Measurements from ENCODE around the gene FBXL12. TPM values are rescaled to one million over a fixed set of nuclear protein-coding genes. Genes with fewer than 3 reads are reported as not detected.

FBXL12 gene
- total RNA-seq = 17.1 TPM

GRCh38 chr19:9818734-9819595, at the start of gene FBXL12:
Gene FBXL12 (minus strand): TSS chr19:9819079. CDS start chr19:9818813, 266 bp downstream.
- H3K27me3 ChIP-seq (ENCODE audit: insufficient read depth, low read length) = no peaks in the 10 kb centered on the region
- H3K4me3 ChIP-seq (ENCODE audit: low read length) = peak within 1 kb of the TSS; percentile 97
- H3K4me1 ChIP-seq (ENCODE audit: insufficient read depth, low read length) = peaks cover 21% of the 10 kb centered on the region
- H3K9me3 ChIP-seq (ENCODE audit: low read depth, low read length) = no peaks in the 10 kb centered on the region

GRCh38 chr19:9865732-9866501, 47.0 kb upstream of the FBXL12 start:
- no peak overlapping the region for H3K4me3 ChIP-seq (ENCODE audit: low read length)
- H3K9me3 ChIP-seq (ENCODE audit: low read depth, low read length) = no peaks in the 10 kb centered on the region
- H3K4me1 ChIP-seq (ENCODE audit: insufficient read depth, low read length) = peaks cover 25% of the 10 kb centered on the region
- no peaks in the 10 kb centered on the region for H3K27me3 ChIP-seq (ENCODE audit: insufficient read depth, low read length)

GRCh38 chr19:9863759-9864158, 44.9 kb upstream of the FBXL12 start:
- no peaks in the 10 kb centered on the region for H3K9me3 ChIP-seq (ENCODE audit: low read depth, low read length)
- peaks cover 30% of the 10 kb centered on the region for H3K4me1 ChIP-seq (ENCODE audit: insufficient read depth, low read length)
- H3K4me3 ChIP-seq (ENCODE audit: low read length) = no peak overlapping the region
- H3K27me3 ChIP-seq (ENCODE audit: insufficient read depth, low read length) = no peaks in the 10 kb centered on the region

DNA sequence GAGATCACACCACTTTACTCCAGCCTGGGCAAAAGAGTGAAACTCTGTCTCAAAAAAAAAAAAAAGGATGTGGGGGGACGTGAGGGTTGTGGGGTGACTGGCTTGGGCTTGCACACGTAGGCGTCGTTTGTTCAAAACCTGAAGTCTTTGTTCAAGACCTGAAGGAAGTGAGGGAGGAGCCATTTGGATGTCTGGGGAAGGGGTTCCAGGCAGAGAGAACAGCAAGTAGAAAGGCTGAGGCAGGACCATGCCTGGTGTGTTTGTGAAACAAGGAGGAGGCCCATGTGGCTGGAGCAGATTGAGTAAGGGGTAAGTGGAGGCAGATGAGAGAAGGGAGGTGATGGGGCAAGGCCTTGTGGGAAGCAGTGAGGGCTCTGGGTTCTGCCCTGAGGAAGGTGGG, 44.1 kb upstream of the FBXL12 start:
- Histone ChIP-seq H3K9me3 (ENCODE audit: low read depth, low read length) (no peaks in the 10 kb centered on the region), H3K4me3 (ENCODE audit: low read length) (no peak overlapping the region), H3K27me3 (ENCODE audit: insufficient read depth, low read length) (no peaks in the 10 kb centered on the region), H3K4me1 (ENCODE audit: insufficient read depth, low read length) (peaks cover 37% of the 10 kb centered on the region)

DNA sequence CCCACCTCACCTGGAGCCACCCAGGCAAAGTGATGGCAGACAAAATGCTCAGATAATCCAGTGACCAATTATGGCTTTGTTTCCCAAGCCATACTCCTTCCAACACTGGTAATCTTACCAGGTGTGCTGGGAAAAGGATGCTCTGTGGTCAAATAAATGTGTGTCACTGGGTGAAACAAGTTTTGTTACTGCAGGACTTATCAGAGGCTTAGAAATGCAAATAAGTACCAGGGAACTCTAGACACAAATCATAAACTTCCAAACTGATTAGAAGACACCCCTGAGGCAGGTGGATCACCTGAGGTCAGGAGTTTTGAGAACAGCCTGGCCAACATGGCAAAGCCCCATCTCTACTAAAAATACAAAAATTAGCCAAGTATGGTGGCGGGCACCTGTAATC, 42.6 kb upstream of the FBXL12 start:
- Histone ChIP-seq H3K4me1 (ENCODE audit: insufficient read depth, low read length) (peaks cover 47% of the 10 kb centered on the region), H3K4me3 (ENCODE audit: low read length) (no peak overlapping the region), H3K9me3 (ENCODE audit: low read depth, low read length) (no peaks in the 10 kb centered on the region), H3K27me3 (ENCODE audit: insufficient read depth, low read length) (no peaks in the 10 kb centered on the region)

DNA sequence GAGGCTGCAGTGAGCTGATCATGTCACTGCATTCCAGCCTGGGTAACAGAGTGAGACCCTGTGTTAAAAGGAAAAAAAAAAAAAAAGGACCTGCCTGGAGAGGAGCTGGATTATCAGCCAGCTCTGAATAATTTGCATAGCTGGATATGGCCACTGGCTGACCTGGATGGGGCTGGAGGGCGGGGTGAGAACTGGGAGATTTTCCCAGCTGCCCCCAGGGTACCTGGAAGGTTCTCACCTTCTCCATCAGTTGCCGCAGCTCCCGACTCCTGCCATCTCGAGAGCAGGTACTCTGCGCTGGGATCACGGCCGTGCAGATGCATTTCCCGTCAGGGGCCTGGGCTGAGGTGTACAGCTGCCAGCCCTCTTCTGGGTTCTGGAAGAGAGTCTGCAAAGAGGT, 41.5 kb upstream of the FBXL12 start:
- H3K27me3 ChIP-seq (ENCODE audit: insufficient read depth, low read length) = no peaks in the 10 kb centered on the region
- peaks cover 41% of the 10 kb centered on the region for H3K4me1 ChIP-seq (ENCODE audit: insufficient read depth, low read length)
- no peaks in the 10 kb centered on the region for H3K9me3 ChIP-seq (ENCODE audit: low read depth, low read length)
- no peak overlapping the region for H3K4me3 ChIP-seq (ENCODE audit: low read length)

GRCh38 chr19:9858766-9859165, 39.9 kb upstream of the FBXL12 start:
- Histone ChIP-seq H3K27me3 (ENCODE audit: insufficient read depth, low read length) (no peaks in the 10 kb centered on the region), H3K4me1 (ENCODE audit: insufficient read depth, low read length) (peaks cover 41% of the 10 kb centered on the region), H3K9me3 (ENCODE audit: low read depth, low read length) (no peaks in the 10 kb centered on the region), H3K4me3 (ENCODE audit: low read length) (no peak overlapping the region)

DNA sequence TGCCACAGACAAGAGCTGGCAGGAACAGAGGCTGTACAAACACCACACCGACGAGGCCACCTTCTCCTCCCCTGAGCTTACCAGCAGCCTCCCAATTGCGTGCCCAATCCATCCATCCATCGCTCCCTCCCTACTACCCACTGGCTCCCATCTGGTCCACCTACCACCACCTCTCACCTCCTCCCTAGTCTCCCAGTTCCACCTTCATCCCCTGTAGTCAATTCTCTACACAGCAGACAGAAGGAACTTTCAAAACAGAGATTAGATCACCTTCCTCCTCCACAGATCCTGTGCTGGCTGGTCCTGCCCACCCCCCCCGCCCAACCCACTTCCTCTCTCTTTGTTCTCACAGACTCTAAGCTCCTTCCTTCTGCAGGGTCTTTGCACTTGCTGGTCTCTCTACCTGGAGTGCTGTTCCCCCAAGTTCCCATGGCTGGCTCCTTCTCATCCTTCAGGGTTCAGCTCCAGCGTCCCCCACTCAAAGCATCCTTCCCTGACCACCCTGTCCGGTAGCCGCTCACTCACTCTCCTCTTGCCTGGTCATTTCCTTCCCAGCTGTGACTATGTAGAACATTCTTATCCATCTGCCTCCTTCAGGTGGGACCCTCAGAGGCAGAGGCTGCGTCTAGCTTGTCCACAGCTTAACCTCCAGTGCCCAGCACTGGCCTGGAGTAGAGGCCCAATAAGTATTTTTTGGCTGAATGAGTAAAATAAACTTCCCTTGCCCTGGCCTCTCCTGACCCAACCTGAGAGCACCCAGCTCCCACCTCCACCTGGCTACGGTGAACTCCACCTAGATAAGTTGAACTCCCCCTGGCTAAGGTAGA, 39.3 kb upstream of the FBXL12 start:
- no peak overlapping the region for H3K4me3 ChIP-seq (ENCODE audit: low read length)

DNA sequence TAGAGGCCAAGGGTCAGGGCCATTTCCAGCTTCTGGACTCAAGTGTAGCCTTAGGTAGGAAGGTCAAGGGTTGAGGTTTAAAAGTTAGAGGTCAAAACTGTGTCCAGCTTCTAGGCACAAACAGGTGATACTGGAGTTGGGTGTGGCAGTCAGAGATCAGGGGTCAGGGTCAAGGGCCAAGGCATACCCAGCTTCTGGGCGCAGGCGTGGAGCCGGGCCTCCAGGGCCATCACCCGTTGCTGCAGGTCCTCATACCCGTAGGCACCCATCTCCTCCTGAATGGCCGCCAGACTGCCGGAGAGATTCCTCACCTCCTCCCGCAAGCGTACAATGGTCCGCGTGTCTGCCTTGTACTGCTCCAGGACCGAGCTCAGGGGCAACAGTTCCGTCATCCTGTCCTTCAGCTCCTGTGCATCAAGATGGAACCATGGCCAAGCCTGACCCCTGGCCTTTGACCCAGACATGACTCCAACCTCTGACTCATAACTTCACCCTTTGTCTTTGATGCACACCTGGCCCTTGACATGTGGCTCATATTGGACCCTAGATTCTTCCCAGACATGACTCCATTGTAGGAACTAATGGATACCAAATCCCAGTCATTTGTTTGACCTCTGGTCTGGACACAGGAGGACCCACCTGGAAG, 38.3 kb upstream of the FBXL12 start:
- no peaks in the 10 kb centered on the region for H3K27me3 ChIP-seq (ENCODE audit: insufficient read depth, low read length)
- H3K9me3 ChIP-seq (ENCODE audit: low read depth, low read length) = no peaks in the 10 kb centered on the region
- H3K4me1 ChIP-seq (ENCODE audit: insufficient read depth, low read length) = peaks cover 31% of the 10 kb centered on the region
- H3K4me3 ChIP-seq (ENCODE audit: low read length) = no peak overlapping the region

More for the DNA sequence above, 39.3 kb upstream of the FBXL12 start:
- Histone ChIP-seq H3K9me3 (ENCODE audit: low read depth, low read length) (no peaks in the 10 kb centered on the region), H3K4me1 (ENCODE audit: insufficient read depth, low read length) (peaks cover 39% of the 10 kb centered on the region), H3K27me3 (ENCODE audit: insufficient read depth, low read length) (no peaks in the 10 kb centered on the region)

- H3K27me3 ChIP-seq (ENCODE audit: insufficient read depth, low read length) = no peaks in the 10 kb centered on the region
- H3K4me1 ChIP-seq (ENCODE audit: insufficient read depth, low read length) = peaks cover 29% of the 10 kb centered on the region
- H3K4me3 ChIP-seq (ENCODE audit: low read length) = no peak overlapping the region
- H3K9me3 ChIP-seq (ENCODE audit: low read depth, low read length) = no peaks in the 10 kb centered on the region
These were observed 37.7 kb upstream of the FBXL12 start for GRCh38 chr19:9856609-9857008.

DNA sequence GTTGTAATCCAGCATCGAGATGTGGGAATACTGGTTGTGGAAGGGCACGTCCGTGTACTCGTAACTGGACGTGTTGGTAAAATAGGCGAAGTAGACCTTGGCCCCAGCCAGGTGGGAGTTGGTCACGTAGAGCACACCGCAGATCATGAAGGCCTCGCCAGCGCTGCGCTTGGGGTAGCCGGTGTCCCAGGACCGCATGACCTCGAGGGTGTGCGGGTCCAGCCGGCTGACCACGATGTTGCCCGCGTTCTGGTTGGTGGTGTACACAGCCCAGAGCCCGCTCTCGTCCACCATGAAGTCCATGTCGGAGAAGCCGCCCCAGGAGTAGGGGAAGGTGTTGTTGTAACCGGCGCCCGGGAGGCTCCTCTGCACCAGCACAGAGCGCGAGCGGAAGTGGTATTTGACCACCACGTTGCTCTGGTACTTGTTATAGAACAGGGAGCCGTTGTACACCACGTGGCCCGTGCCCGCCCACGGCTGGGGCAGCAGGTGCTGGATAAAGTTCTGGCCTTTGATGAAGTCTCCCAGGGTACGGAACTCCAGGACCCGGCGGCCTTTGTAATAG, 35.5 kb upstream of the FBXL12 start:
- Histone ChIP-seq H3K4me1 (ENCODE audit: insufficient read depth, low read length) (peaks cover 26% of the 10 kb centered on the region), H3K4me3 (ENCODE audit: low read length) (no peak overlapping the region), H3K27me3 (ENCODE audit: insufficient read depth, low read length) (no peaks in the 10 kb centered on the region), H3K9me3 (ENCODE audit: low read depth, low read length) (no peaks in the 10 kb centered on the region)

DNA sequence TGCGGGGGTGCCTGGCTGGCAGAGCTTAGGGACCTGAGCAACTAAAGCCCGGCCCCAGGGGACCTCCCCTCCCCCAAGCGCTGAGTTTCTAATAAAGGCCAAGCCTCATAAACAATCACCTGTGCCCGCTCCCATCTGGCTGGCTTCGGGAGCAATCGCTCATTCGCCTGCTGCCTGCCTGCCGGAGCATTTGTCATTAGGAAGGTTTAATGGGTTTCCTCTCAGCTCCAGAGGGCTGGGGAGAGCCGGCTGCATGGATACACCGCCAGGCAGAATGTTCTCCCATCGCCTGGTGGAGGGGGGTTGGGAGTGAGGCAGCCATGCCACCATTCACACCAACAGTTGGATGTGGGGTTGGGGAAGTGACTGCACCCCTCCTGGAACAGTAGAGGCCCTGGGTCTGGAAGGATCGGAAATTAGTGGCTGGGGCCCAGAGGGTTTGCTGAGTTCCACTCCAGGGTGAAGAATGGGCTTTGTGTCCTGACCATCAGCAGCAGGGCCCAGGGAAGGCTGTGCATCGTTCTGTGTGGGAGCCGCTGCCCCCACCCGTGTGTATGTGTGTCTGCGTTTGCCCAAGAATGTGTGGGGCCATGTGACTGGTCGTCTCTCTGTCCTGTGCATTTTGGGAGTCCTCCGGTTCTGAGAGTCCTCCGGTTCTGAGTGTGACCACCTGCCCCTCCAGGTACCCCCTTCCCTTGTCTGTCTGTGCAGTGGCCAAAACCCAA, 31.5 kb upstream of the FBXL12 start:
- H3K9me3 ChIP-seq (ENCODE audit: low read depth, low read length) = no peaks in the 10 kb centered on the region
- H3K4me1 ChIP-seq (ENCODE audit: insufficient read depth, low read length) = peaks cover 4% of the 10 kb centered on the region
- no peaks in the 10 kb centered on the region for H3K27me3 ChIP-seq (ENCODE audit: insufficient read depth, low read length)
- H3K4me3 ChIP-seq (ENCODE audit: low read length) = no peak overlapping the region

GRCh38 chr19:9849791-9850190, 30.9 kb upstream of the FBXL12 start:
- Histone ChIP-seq H3K4me1 (ENCODE audit: insufficient read depth, low read length) (peaks cover 4% of the 10 kb centered on the region), H3K27me3 (ENCODE audit: insufficient read depth, low read length) (no peaks in the 10 kb centered on the region), H3K4me3 (ENCODE audit: low read length) (no peak overlapping the region), H3K9me3 (ENCODE audit: low read depth, low read length) (no peaks in the 10 kb centered on the region)

DNA sequence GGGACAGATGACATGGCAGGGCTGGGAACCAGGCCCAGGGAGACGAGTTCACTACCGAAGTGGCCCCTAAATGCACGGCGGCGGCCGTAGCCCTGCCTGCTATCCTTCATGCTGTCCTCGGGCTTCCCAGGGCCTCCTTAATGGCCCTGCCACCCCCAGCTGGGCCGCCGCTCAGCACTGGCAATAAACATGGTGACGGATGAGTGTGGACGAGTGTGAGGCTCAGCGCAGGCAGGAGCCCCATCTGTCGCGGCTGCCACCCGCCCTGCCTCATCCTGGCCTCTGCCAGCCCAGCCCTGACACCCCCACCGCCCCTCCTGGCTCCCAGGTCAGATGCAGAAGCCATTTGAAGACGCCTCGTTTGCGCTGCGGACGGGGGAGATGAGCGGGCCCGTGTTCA, 29.9 kb upstream of the FBXL12 start:
- no peaks in the 10 kb centered on the region for H3K9me3 ChIP-seq (ENCODE audit: low read depth, low read length)
- no peaks in the 10 kb centered on the region for H3K27me3 ChIP-seq (ENCODE audit: insufficient read depth, low read length)
- no peak overlapping the region for H3K4me3 ChIP-seq (ENCODE audit: low read length)
- H3K4me1 ChIP-seq (ENCODE audit: insufficient read depth, low read length) = peaks cover 4% of the 10 kb centered on the region

All from mononuclear cell (primary cell).